Astrocyte (in vitro differentiated cells and primary cell): ENCODE results near the gene GON4L. TPM values are rescaled to one million over a fixed set of nuclear protein-coding genes. Genes with fewer than 3 reads are reported as not detected.
"Not testable (repeated sequence)": the region's sequence is repeated elsewhere in the genome, so short reads cannot be mapped to it uniquely, and the experiment has no call there.

Source experiments
- DNase-seq: peaks from one replicate; pipeline ENCODE4 v3.0.0-alpha.2; 2010; ENCODE audit warnings: low read depth
- FAIRE-seq: peaks from 2 replicates; lab custom pipeline; 2011; peaks lifted over from hg19 to GRCh38; lab: Jason Lieb, UNC
- H2AFZ ChIP-seq: 2 replicates; pipeline ENCODE4 v1.6.0; 2012; ENCODE audit warnings: low read depth, low read length, inconsistent platforms
- H3K27ac ChIP-seq: 2 replicates; pipeline ENCODE4 v1.5.1; 2011; ENCODE audit warnings: low read depth, low read length, inconsistent platforms
- H3K27me3 ChIP-seq: 2 replicates; pipeline ENCODE4 v1.6.0; 2011; ENCODE audit warnings: low read length, inconsistent platforms; ENCODE audit not compliant: insufficient read depth
- H3K36me3 ChIP-seq: 2 replicates; pipeline ENCODE4 v1.5.1; 2011; ENCODE audit warnings: low read length, inconsistent platforms; ENCODE audit not compliant: insufficient read depth
- H3K4me1 ChIP-seq: 2 replicates; pipeline ENCODE4 v1.5.1; 2011; ENCODE audit warnings: low read length, inconsistent platforms; ENCODE audit not compliant: insufficient read depth
- H3K4me2 ChIP-seq: 2 replicates; pipeline ENCODE4 v1.6.0; 2012; ENCODE audit warnings: low read length, inconsistent platforms
- H3K4me3 ChIP-seq: 2 replicates; pipeline ENCODE4 v1.5.1; 2011; ENCODE audit warnings: low read depth, mild to moderate bottlenecking, low read length, inconsistent platforms; ENCODE audit not compliant: insufficient read depth
- H3K79me2 ChIP-seq: 2 replicates; pipeline ENCODE4 v1.6.0; 2012; ENCODE audit warnings: mild to moderate bottlenecking, low read length, inconsistent platforms; ENCODE audit not compliant: insufficient read depth
- H3K9ac ChIP-seq: 2 replicates; pipeline ENCODE4 v1.6.0; 2012; ENCODE audit warnings: mild to moderate bottlenecking, low read length, inconsistent platforms
- H3K9me3 ChIP-seq: 2 replicates; pipeline ENCODE4 v1.5.1; 2012; ENCODE audit warnings: low read depth, mild to moderate bottlenecking, low read length, inconsistent platforms; ENCODE audit not compliant: insufficient read depth
- H4K20me1 ChIP-seq: 2 replicates; pipeline ENCODE4 v1.6.0; 2012; ENCODE audit warnings: low read length, inconsistent platforms; ENCODE audit not compliant: insufficient read depth
- H3K27ac Mint-ChIP-seq: one replicate; pipeline ENCODE4 v1.8.0; 2021; ENCODE audit warnings: mild to moderate bottlenecking, mixed read lengths; ENCODE audit not compliant: unreplicated experiment
- H3K27me3 Mint-ChIP-seq: one replicate; pipeline ENCODE4 v1.8.0; 2021; ENCODE audit warnings: low read depth, mixed read lengths; ENCODE audit not compliant: unreplicated experiment
- H3K36me3 Mint-ChIP-seq: one replicate; pipeline ENCODE4 v1.8.0; 2021; ENCODE audit warnings: low read depth, mixed read lengths; ENCODE audit not compliant: unreplicated experiment
- H3K4me1 Mint-ChIP-seq: one replicate; pipeline ENCODE4 v1.8.0; 2021; ENCODE audit warnings: low read depth, mixed read lengths; ENCODE audit not compliant: unreplicated experiment
- H3K4me3 Mint-ChIP-seq: one replicate; pipeline ENCODE4 v1.8.0; 2021; ENCODE audit warnings: mild to moderate bottlenecking, moderate library complexity, mixed read lengths; ENCODE audit not compliant: unreplicated experiment
- H3K9me3 Mint-ChIP-seq: one replicate; pipeline ENCODE4 v1.8.0; 2021; ENCODE audit warnings: mild to moderate bottlenecking, mixed read lengths; ENCODE audit not compliant: unreplicated experiment
- CTCF ChIP-seq: IDR thresholded peaks from 2 replicates; pipeline ENCODE4 v1.5.1; 2011; ENCODE audit warnings: low read depth, mild to moderate bottlenecking, inconsistent platforms, low read length, moderate library complexity; ENCODE audit not compliant: insufficient read depth
- total RNA-seq: library from RNA; stranded (reverse); gene quantifications from 2 replicates; pipeline ENCODE4 v1.2.1, GENCODE V29; 2021

The GON4L gene
- total RNA-seq, 1 donor from 2014 or later, result 52.8 TPM

GRCh38 chr1:155713075-155713474 is 143.9 kb downstream of the GON4L start:
- Histone ChIP-seq H3K9me3 (no peaks in the 10 kb centered on the region), H3K4me3 (no peak overlapping the region), H2AFZ (no peak overlapping the region), H3K27ac (no peak overlapping the region), H3K27me3 (no peaks in the 10 kb centered on the region), H3K36me3 (peaks cover 4% of the 10 kb centered on the region), H3K9ac (no peak overlapping the region), H3K4me1 (no peaks in the 10 kb centered on the region), H3K4me2 (no peak overlapping the region), H4K20me1 (peaks cover 30% of the 10 kb centered on the region), H3K79me2 (peaks cover 28% of the 10 kb centered on the region)
- H3K4me3 Mint-ChIP-seq, result no peak overlapping the region
- no peaks in the 10 kb centered on the region for H3K9me3 Mint-ChIP-seq
- no peaks in the 10 kb centered on the region for H3K4me1 Mint-ChIP-seq
- no peak overlapping the region for H3K27ac Mint-ChIP-seq
- DNase-seq (no peak), FAIRE-seq (no peak)
- peaks cover 10% of the 10 kb centered on the region for H3K36me3 Mint-ChIP-seq
- no peaks in the 10 kb centered on the region for H3K27me3 Mint-ChIP-seq
- TF ChIP-seq CTCF, result no peak

- not testable (repeated sequence) for H3K36me3 ChIP-seq, FAIRE-seq, H2AFZ ChIP-seq, H3K4me3 Mint-ChIP-seq, H3K9me3 ChIP-seq, H3K9ac ChIP-seq, H3K27ac Mint-ChIP-seq, H3K4me1 Mint-ChIP-seq, H3K4me3 ChIP-seq, DNase-seq, H3K9me3 Mint-ChIP-seq, H3K4me2 ChIP-seq, H3K27ac ChIP-seq, H3K27me3 Mint-ChIP-seq, H3K4me1 ChIP-seq, H3K27me3 ChIP-seq
- Histone ChIP-seq H4K20me1 (peaks cover 30% of the 10 kb centered on the region), H3K79me2 (peaks cover 33% of the 10 kb centered on the region)
- TF ChIP-seq CTCF, result peak; percentile 14
- H3K36me3 Mint-ChIP-seq, result peaks cover 10% of the 10 kb centered on the region
Observed at GRCh38 chr1:155712636-155713035, 144.4 kb downstream of the GON4L start.

- H3K36me3 ChIP-seq, H2AFZ ChIP-seq, H3K27me3 Mint-ChIP-seq, H3K27ac Mint-ChIP-seq, H3K9ac ChIP-seq, H3K4me1 Mint-ChIP-seq, H3K4me3 Mint-ChIP-seq, H3K27me3 ChIP-seq, H3K27ac ChIP-seq, DNase-seq, H3K9me3 Mint-ChIP-seq, H3K4me3 ChIP-seq, H3K36me3 Mint-ChIP-seq, H3K4me1 ChIP-seq, FAIRE-seq, H3K4me2 ChIP-seq, H3K9me3 ChIP-seq: not testable (repeated sequence)
- H3K79me2 ChIP-seq, result peaks cover 43% of the 10 kb centered on the region
- peaks cover 29% of the 10 kb centered on the region for H4K20me1 ChIP-seq
Observed at GRCh38 chr1:155711457-155711856, 145.6 kb downstream of the GON4L start.
